Neural crest cell (in vitro differentiated cells): ENCODE data around the gene UBE2L6. TPM values are rescaled to one million over a fixed set of nuclear protein-coding genes. Genes with fewer than 3 reads are reported as not detected.

Experiments used
- DNase-seq: peaks from one replicate; pipeline ENCODE4 v3.0.0; 2021; ENCODE audit warnings: low read depth, mixed read lengths, low spot score
- H3K27ac Mint-ChIP-seq: one replicate; pipeline ENCODE4 v1.8.0; 2021; ENCODE audit warnings: mild to moderate bottlenecking, mixed read lengths; ENCODE audit not compliant: unreplicated experiment
- H3K27me3 Mint-ChIP-seq: 2 replicates; pipeline ENCODE4 v1.8.0; 2021; ENCODE audit warnings: low read depth, mild to moderate bottlenecking, mixed read lengths
- H3K36me3 Mint-ChIP-seq: 2 replicates; pipeline ENCODE4 v1.8.0; 2021; ENCODE audit warnings: low read depth, mild to moderate bottlenecking, mixed read lengths
- H3K4me1 Mint-ChIP-seq: 2 replicates; pipeline ENCODE4 v1.8.0; 2021; ENCODE audit warnings: mixed read lengths
- H3K4me3 Mint-ChIP-seq: one replicate; pipeline ENCODE4 v1.8.0; 2021; ENCODE audit warnings: mild to moderate bottlenecking, mixed read lengths
- H3K9me3 Mint-ChIP-seq: 2 replicates; pipeline ENCODE4 v1.8.0; 2021; ENCODE audit warnings: mixed read lengths
- CTCF ChIP-seq: fragments of 200-600 bp; sonication (generic); conservative IDR thresholded peaks from 2 replicates; pipeline ENCODE4 v1.5.0; 2021; ENCODE audit warnings: antibody characterized with exemption, mild to moderate bottlenecking
- total RNA-seq: library from RNA; stranded (reverse); gene quantifications from 2 replicates; pipeline ENCODE4 v1.2.1, GENCODE V29; 2021

UBE2L6 gene
- total RNA-seq, 1 donor from 2014 or later = 68.7 TPM

- Mint-ChIP-seq H3K27me3 (no peaks in the 10 kb centered on the region), H3K4me1 (no peaks in the 10 kb centered on the region), H3K36me3 (peaks cover 3% of the 10 kb centered on the region), H3K9me3 (no peaks in the 10 kb centered on the region), H3K4me3 (no peak overlapping the region), H3K27ac (no peak overlapping the region)
- no peak for DNase-seq
- TF ChIP-seq CTCF = no peak
Observed at GRCh38 chr11:57555393-57555792, 12.1 kb downstream of the UBE2L6 start.

GRCh38 chr11:57552479-57552878, 15.0 kb downstream of the UBE2L6 start:
- no peak overlapping the region for H3K4me3 Mint-ChIP-seq
- TF ChIP-seq CTCF = no peak
- no peak overlapping the region for H3K27ac Mint-ChIP-seq
- peaks cover 5% of the 10 kb centered on the region for H3K36me3 Mint-ChIP-seq
- H3K4me1 Mint-ChIP-seq = no peaks in the 10 kb centered on the region
- H3K27me3 Mint-ChIP-seq = no peaks in the 10 kb centered on the region
- no peak for DNase-seq
- H3K9me3 Mint-ChIP-seq = no peaks in the 10 kb centered on the region

- Mint-ChIP-seq H3K27me3 (no peaks in the 10 kb centered on the region), H3K4me1 (peaks cover 4% of the 10 kb centered on the region), H3K27ac (no peak overlapping the region), H3K36me3 (peaks cover 5% of the 10 kb centered on the region), H3K4me3 (no peak overlapping the region), H3K9me3 (no peaks in the 10 kb centered on the region)
- no peak for DNase-seq
- TF ChIP-seq CTCF = no peak
Observed at GRCh38 chr11:57551941-57552340, 15.5 kb downstream of the UBE2L6 start.

GRCh38 chr11:57549983-57550382, 17.5 kb downstream of the UBE2L6 start:
- Mint-ChIP-seq H3K36me3 (peaks cover 2% of the 10 kb centered on the region), H3K4me3 (no peak overlapping the region)

GRCh38 chr11:57547854-57548377, 19.6 kb downstream of the UBE2L6 start:
- DNase-seq = no peak
- TF ChIP-seq CTCF = no peak
- Mint-ChIP-seq H3K36me3 (peaks cover 2% of the 10 kb centered on the region), H3K4me3 (no peak overlapping the region), H3K27ac (no peak overlapping the region), H3K9me3 (no peaks in the 10 kb centered on the region), H3K4me1 (peaks cover 4% of the 10 kb centered on the region), H3K27me3 (peaks cover 3% of the 10 kb centered on the region)

More at GRCh38 chr11:57549983-57550382, 17.5 kb downstream of the UBE2L6 start:
- Mint-ChIP-seq H3K4me1 (peaks cover 4% of the 10 kb centered on the region), H3K9me3 (no peaks in the 10 kb centered on the region), H3K27ac (no peak overlapping the region), H3K27me3 (no peaks in the 10 kb centered on the region)
- TF ChIP-seq CTCF = no peak
- DNase-seq = no peak
